ENCODE measurements around the gene FUZ. TPM values are rescaled to one million over a fixed set of nuclear protein-coding genes. Genes with fewer than 3 reads are reported as not detected.

FUZ gene
- polyA plus RNA-seq, 1 donor, result 18.3 TPM

Other genes starting within 250 kb of the FUZ start
- gene NOSIP, start 232.7 kb downstream of the FUZ start, polyA plus RNA-seq (ENCODE audit: insufficient read length), result 59.7 TPM
- gene PRRG2, start 232.0 kb downstream of the FUZ start, polyA plus RNA-seq (ENCODE audit: insufficient read length), result 0.18 TPM
- 23.3 TPM for gene PRR12, start 222.1 kb downstream of the FUZ start, polyA plus RNA-seq (ENCODE audit: insufficient read length)
- 29.1 TPM for gene RRAS, start 173.1 kb downstream of the FUZ start, polyA plus RNA-seq (ENCODE audit: insufficient read length)
- 36.4 TPM for gene SCAF1, start 171.1 kb downstream of the FUZ start, polyA plus RNA-seq (ENCODE audit: insufficient read length)
- gene IRF3, start 147.4 kb downstream of the FUZ start, polyA plus RNA-seq (ENCODE audit: insufficient read length), result 38.7 TPM
- 35.9 TPM for gene BCL2L12, start 147.4 kb downstream of the FUZ start, polyA plus RNA-seq (ENCODE audit: insufficient read length)
- 214 TPM for gene PRMT1, start 136.0 kb downstream of the FUZ start, polyA plus RNA-seq (ENCODE audit: insufficient read length)
- gene ADM5, start 123.7 kb downstream of the FUZ start, polyA plus RNA-seq (ENCODE audit: insufficient read length), result 2.2 TPM
- 6.2 TPM for gene CPT1C, start 122.2 kb downstream of the FUZ start, polyA plus RNA-seq (ENCODE audit: insufficient read length)
- 0.94 TPM for gene TSKS, start 50.0 kb downstream of the FUZ start, polyA plus RNA-seq (ENCODE audit: insufficient read length)
- gene AP2A1, start 46.3 kb downstream of the FUZ start, polyA plus RNA-seq (ENCODE audit: insufficient read length), result 68.3 TPM
- 33.0 TPM for gene MED25, start 5.0 kb upstream of the FUZ start, polyA plus RNA-seq (ENCODE audit: insufficient read length)
- gene PTOV1, start 37.9 kb upstream of the FUZ start, polyA plus RNA-seq (ENCODE audit: insufficient read length), result 254 TPM
- gene PNKP, start 54.3 kb upstream of the FUZ start, polyA plus RNA-seq (ENCODE audit: insufficient read length), result 34.3 TPM
- 42.7 TPM for gene AKT1S1, start 64.1 kb upstream of the FUZ start, polyA plus RNA-seq (ENCODE audit: insufficient read length)
- 49.1 TPM for gene TBC1D17, start 64.4 kb upstream of the FUZ start, polyA plus RNA-seq (ENCODE audit: insufficient read length)
- 1.8 TPM for gene IL4I1, start 83.6 kb upstream of the FUZ start, polyA plus RNA-seq (ENCODE audit: insufficient read length)
- gene ATF5, start 115.9 kb upstream of the FUZ start, polyA plus RNA-seq (ENCODE audit: insufficient read length), result 28.8 TPM
- 64.1 TPM for gene NUP62, start 116.2 kb upstream of the FUZ start, polyA plus RNA-seq (ENCODE audit: insufficient read length)
- gene SIGLEC11, start 147.9 kb upstream of the FUZ start, polyA plus RNA-seq (ENCODE audit: insufficient read length), result 0.93 TPM
- 17.1 TPM for gene VRK3, start 212.1 kb upstream of the FUZ start, polyA plus RNA-seq (ENCODE audit: insufficient read length)
- gene ZNF473, start 212.7 kb upstream of the FUZ start, polyA plus RNA-seq (ENCODE audit: insufficient read length), result 8.0 TPM